ENCODE data around the gene PALB2.

DNA sequence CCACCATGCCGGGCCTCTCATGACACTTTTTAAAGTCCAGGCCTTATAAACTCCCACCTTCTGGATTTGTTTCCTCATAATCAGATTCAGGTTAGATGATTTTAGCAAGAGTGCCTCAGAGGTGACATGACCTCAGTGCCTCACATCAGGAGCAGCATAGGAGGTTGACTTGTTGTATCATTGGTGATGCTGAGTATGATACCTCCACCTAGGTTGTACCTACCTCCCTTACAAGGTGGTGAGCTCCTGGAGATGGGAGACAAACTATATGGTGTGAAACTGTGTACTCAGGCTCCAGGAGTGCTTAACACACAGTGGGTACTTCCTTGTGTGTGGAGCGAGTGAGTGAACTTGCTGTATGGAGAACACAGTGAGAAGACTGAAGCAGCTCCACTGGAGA is 63.6 kb downstream of the PALB2 start:
- TF ChIP-seq, protein P1, sequence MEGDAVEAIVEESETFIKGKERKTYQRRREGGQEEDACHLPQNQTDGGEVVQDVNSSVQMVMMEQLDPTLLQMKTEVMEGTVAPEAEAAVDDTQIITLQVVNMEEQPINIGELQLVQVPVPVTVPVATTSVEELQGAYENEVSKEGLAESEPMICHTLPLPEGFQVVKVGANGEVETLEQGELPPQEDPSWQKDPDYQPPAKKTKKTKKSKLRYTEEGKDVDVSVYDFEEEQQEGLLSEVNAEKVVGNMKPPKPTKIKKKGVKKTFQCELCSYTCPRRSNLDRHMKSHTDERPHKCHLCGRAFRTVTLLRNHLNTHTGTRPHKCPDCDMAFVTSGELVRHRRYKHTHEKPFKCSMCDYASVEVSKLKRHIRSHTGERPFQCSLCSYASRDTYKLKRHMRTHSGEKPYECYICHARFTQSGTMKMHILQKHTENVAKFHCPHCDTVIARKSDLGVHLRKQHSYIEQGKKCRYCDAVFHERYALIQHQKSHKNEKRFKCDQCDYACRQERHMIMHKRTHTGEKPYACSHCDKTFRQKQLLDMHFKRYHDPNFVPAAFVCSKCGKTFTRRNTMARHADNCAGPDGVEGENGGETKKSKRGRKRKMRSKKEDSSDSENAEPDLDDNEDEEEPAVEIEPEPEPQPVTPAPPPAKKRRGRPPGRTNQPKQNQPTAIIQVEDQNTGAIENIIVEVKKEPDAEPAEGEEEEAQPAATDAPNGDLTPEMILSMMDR (conservative IDR thresholded peaks at IDR 0.05), result no peak
- no peak for TF ChIP-seq EZH2 (IDR thresholded peaks at IDR 0.05; ENCODE audit: low read depth)
